Measurements from ENCODE around the gene PITX2. TPM values are rescaled to one million over a fixed set of nuclear protein-coding genes. Genes with fewer than 3 reads are reported as not detected.

PITX2 gene
- total RNA-seq, 2 experiments from 2014 or later: not detected

DNA sequence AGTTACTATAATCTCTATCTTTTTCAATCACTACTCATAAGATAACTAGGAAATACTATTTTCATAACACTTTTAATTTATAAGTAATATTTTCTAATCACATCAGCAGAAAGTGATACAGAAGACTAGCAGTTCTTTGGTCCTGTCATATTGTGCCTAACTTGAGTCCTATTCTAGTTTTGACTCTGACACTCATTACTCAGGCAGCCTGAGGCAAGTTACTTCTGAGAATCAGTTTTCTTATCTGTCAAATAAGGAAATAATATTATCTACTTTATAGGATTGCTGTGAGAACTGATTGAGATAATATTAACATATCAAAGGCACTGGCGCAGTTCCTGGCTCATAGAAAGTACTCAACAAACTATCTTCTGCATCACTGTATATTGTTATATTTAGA, 17.8 kb downstream of the PITX2 start:
- H3K36me3 Mint-ChIP-seq (ENCODE audit: low read depth): no peaks in the 10 kb centered on the region
- Histone ChIP-seq H3K36me3 (ENCODE audit: insufficient read depth, low read length) (no peaks in the 10 kb centered on the region), H3K27ac (ENCODE audit: low read depth in 1 of 2, low read length in 2 of 2) (no peak overlapping the region), H3K9me3 (ENCODE audit: control insufficient read depth in 1 of 2, insufficient read depth in 1 of 2, low read length in 2 of 2) (no peaks in the 10 kb centered on the region), H3K27me3 (ENCODE audit: control insufficient read depth in 1 of 2, insufficient read depth in 2 of 2, low read length in 2 of 2) (peaks cover 16 to 27% of the 10 kb centered on the region in 2 experiments), H3K4me1 (ENCODE audit: insufficient read depth, low read length) (no peaks in the 10 kb centered on the region), H3K4me3 (ENCODE audit: low read length) (no peak overlapping the region)
- H3K4me3 Mint-ChIP-seq: no peak overlapping the region
- no peak for TF ChIP-seq CTCF (IDR thresholded peaks at IDR 0.05)
- ChIA-PET CTCF (no interaction called here), POLR2A (no interaction called here)
- no peak overlapping the region for H3K27ac Mint-ChIP-seq
- H3K4me1 Mint-ChIP-seq (ENCODE audit: low read depth): no peaks in the 10 kb centered on the region
- ATAC-seq (ENCODE audit: poor library complexity) (no peak), DNase-seq (no peak)
- no peaks in the 10 kb centered on the region for H3K9me3 Mint-ChIP-seq
- peaks cover 66% of the 10 kb centered on the region for H3K27me3 Mint-ChIP-seq
- intact Hi-C loops (cut with DNase I, micrococcal nuclease): no loop called here

DNA sequence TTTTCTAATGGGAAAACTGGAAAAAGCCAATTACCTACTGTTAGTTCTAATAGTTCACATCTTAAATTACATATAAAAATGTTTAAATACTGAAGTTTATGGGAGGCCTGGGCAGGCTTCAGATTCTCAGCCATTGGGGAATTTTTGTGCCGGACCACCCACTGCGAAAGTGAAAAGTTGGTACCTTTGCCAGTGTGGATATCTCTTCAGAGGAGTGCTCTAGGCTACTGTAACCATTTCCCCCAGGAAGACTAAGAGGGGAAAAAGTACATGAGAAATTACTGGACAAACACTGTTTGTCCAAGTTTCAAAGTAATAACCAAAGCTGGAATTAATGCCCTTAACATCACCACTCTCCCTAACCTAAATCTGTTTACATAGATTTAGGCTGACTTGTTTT, 20.8 kb downstream of the PITX2 start:
- no peak for ATAC-seq (ENCODE audit: poor library complexity)
- Histone ChIP-seq H3K27me3 (ENCODE audit: control insufficient read depth in 1 of 2, insufficient read depth in 2 of 2, low read length in 2 of 2) (peaks cover 0 to 4% of the 10 kb centered on the region in 2 experiments), H3K27ac (ENCODE audit: low read depth in 1 of 2, low read length in 2 of 2) (no peak overlapping the region), H3K4me1 (ENCODE audit: insufficient read depth, low read length) (no peaks in the 10 kb centered on the region), H3K9me3 (ENCODE audit: control insufficient read depth in 1 of 2, insufficient read depth in 1 of 2, low read length in 2 of 2) (peaks cover 0 to 3% of the 10 kb centered on the region in 2 experiments), H3K36me3 (ENCODE audit: insufficient read depth, low read length) (no peaks in the 10 kb centered on the region), H3K4me3 (ENCODE audit: low read length) (no peak overlapping the region)
- intact Hi-C loops (cut with DNase I, micrococcal nuclease): no loop called here
- peaks cover 53% of the 10 kb centered on the region for H3K27me3 Mint-ChIP-seq
- H3K27ac Mint-ChIP-seq: no peak overlapping the region
- H3K4me1 Mint-ChIP-seq (ENCODE audit: low read depth): no peaks in the 10 kb centered on the region
- no peak for TF ChIP-seq CTCF (IDR thresholded peaks at IDR 0.05)
- ChIA-PET CTCF (no interaction called here), POLR2A (no interaction called here)
- no peak overlapping the region for H3K4me3 Mint-ChIP-seq
- no peaks in the 10 kb centered on the region for H3K36me3 Mint-ChIP-seq (ENCODE audit: low read depth)
- peaks cover 8% of the 10 kb centered on the region for H3K9me3 Mint-ChIP-seq
- DNase-seq: no peak

- Mint-ChIP-seq H3K27ac (no peak overlapping the region), H3K27me3 (peaks cover 43% of the 10 kb centered on the region), H3K4me3 (no peak overlapping the region), H3K36me3 (ENCODE audit: low read depth) (no peaks in the 10 kb centered on the region), H3K9me3 (peaks cover 14% of the 10 kb centered on the region), H3K4me1 (ENCODE audit: low read depth) (no peaks in the 10 kb centered on the region)
- no peak overlapping the region for H3K27ac ChIP-seq (ENCODE audit: low read depth in 1 of 2, low read length in 2 of 2)
- H3K36me3 ChIP-seq (ENCODE audit: insufficient read depth, low read length): no peaks in the 10 kb centered on the region
- no peak for DNase-seq
- H3K4me1 ChIP-seq (ENCODE audit: insufficient read depth, low read length): no peaks in the 10 kb centered on the region
- peaks cover 0 to 10% of the 10 kb centered on the region in 2 experiments for H3K9me3 ChIP-seq (ENCODE audit: control insufficient read depth in 1 of 2, insufficient read depth in 1 of 2, low read length in 2 of 2)
- ATAC-seq (ENCODE audit: poor library complexity): no peak
- ChIA-PET POLR2A (no interaction called here), CTCF (no interaction called here)
- H3K27me3 ChIP-seq (ENCODE audit: control insufficient read depth in 1 of 2, insufficient read depth in 2 of 2, low read length in 2 of 2): no peaks in the 10 kb centered on the region
- intact Hi-C loops (cut with DNase I, micrococcal nuclease): no loop called here
- no peak for TF ChIP-seq CTCF (IDR thresholded peaks at IDR 0.05)
- H3K4me3 ChIP-seq (ENCODE audit: low read length): no peak overlapping the region
These were observed 25.3 kb downstream of the PITX2 start for GRCh38 chr4:110597582-110597981.
